ENCODE results near the gene IQCB1.

DNA sequence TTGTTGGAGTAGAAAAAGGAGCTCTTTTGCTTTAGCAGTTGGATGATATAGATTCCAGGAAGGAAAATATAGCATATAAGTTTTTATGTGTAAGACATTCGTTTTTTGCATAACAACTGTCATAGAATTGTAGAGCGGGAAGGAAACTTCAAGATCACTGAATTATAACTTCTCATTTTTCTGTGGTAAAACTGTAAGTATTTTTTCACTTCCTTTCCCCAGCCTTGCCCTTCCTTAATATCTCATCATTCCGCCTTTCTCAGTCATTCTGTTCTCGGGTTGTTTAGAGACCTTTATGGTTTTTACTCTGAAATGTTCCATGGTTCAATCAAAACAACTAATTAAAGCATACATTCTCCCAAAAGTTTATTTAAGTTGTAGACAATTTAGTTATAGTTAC is 1.2 kb upstream of the IQCB1 start:
- TF ChIP-seq POLR2AphosphoS5 (IDR thresholded peaks at IDR 0.05; ENCODE audit: low read depth) (no peak), EZH2 (IDR thresholded peaks at IDR 0.05; ENCODE audit: low read depth, unreplicated experiment) (no peak), NANOG (IDR thresholded peaks at IDR 0.05; ENCODE audit: borderline replicate concordance) (no peak), JUNB (IDR thresholded peaks at IDR 0.05; ENCODE audit: unreplicated experiment) (no peak), STAT1 (IDR thresholded peaks at IDR 0.05; ENCODE audit: unreplicated experiment) (no peak), EZH2phosphoT487 (IDR thresholded peaks at IDR 0.05; ENCODE audit: unreplicated experiment) (no peak), ZNF114 (CRISPR knock-in tag; IDR thresholded peaks at IDR 0.05) (no peak)
- TF ChIP-seq, protein P1, sequence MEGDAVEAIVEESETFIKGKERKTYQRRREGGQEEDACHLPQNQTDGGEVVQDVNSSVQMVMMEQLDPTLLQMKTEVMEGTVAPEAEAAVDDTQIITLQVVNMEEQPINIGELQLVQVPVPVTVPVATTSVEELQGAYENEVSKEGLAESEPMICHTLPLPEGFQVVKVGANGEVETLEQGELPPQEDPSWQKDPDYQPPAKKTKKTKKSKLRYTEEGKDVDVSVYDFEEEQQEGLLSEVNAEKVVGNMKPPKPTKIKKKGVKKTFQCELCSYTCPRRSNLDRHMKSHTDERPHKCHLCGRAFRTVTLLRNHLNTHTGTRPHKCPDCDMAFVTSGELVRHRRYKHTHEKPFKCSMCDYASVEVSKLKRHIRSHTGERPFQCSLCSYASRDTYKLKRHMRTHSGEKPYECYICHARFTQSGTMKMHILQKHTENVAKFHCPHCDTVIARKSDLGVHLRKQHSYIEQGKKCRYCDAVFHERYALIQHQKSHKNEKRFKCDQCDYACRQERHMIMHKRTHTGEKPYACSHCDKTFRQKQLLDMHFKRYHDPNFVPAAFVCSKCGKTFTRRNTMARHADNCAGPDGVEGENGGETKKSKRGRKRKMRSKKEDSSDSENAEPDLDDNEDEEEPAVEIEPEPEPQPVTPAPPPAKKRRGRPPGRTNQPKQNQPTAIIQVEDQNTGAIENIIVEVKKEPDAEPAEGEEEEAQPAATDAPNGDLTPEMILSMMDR (conservative IDR thresholded peaks at IDR 0.05; ENCODE audit: low read depth in 2 of 2): no peak
- TF ChIP-seq, protein P2, sequence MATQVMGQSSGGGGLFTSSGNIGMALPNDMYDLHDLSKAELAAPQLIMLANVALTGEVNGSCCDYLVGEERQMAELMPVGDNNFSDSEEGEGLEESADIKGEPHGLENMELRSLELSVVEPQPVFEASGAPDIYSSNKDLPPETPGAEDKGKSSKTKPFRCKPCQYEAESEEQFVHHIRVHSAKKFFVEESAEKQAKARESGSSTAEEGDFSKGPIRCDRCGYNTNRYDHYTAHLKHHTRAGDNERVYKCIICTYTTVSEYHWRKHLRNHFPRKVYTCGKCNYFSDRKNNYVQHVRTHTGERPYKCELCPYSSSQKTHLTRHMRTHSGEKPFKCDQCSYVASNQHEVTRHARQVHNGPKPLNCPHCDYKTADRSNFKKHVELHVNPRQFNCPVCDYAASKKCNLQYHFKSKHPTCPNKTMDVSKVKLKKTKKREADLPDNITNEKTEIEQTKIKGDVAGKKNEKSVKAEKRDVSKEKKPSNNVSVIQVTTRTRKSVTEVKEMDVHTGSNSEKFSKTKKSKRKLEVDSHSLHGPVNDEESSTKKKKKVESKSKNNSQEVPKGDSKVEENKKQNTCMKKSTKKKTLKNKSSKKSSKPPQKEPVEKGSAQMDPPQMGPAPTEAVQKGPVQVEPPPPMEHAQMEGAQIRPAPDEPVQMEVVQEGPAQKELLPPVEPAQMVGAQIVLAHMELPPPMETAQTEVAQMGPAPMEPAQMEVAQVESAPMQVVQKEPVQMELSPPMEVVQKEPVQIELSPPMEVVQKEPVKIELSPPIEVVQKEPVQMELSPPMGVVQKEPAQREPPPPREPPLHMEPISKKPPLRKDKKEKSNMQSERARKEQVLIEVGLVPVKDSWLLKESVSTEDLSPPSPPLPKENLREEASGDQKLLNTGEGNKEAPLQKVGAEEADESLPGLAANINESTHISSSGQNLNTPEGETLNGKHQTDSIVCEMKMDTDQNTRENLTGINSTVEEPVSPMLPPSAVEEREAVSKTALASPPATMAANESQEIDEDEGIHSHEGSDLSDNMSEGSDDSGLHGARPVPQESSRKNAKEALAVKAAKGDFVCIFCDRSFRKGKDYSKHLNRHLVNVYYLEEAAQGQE (IDR thresholded peaks at IDR 0.05; ENCODE audit: unreplicated experiment): no peak
